ENCODE results near the gene FHIP2A. TPM values are rescaled to one million over a fixed set of nuclear protein-coding genes. Genes with fewer than 3 reads are reported as not detected.

FHIP2A gene
- polyA plus RNA-seq, 3 donors: 4.4 to 9.6 (median 9.2) TPM

- H3K4me3 Mint-ChIP-seq: peak overlapping the region; percentile 97 to 98
- H3K79me2 ChIP-seq (ENCODE audit: insufficient read depth, low read length): peaks cover 53% of the 10 kb centered on the region
- DNase-seq: peak in 1 of 3 donors; percentile 23
- WGBS (ENCODE audit: insufficient coverage): under 1% methylated on average over 60 of the region's 60 CpGs
- TF ChIP-seq, protein P1, sequence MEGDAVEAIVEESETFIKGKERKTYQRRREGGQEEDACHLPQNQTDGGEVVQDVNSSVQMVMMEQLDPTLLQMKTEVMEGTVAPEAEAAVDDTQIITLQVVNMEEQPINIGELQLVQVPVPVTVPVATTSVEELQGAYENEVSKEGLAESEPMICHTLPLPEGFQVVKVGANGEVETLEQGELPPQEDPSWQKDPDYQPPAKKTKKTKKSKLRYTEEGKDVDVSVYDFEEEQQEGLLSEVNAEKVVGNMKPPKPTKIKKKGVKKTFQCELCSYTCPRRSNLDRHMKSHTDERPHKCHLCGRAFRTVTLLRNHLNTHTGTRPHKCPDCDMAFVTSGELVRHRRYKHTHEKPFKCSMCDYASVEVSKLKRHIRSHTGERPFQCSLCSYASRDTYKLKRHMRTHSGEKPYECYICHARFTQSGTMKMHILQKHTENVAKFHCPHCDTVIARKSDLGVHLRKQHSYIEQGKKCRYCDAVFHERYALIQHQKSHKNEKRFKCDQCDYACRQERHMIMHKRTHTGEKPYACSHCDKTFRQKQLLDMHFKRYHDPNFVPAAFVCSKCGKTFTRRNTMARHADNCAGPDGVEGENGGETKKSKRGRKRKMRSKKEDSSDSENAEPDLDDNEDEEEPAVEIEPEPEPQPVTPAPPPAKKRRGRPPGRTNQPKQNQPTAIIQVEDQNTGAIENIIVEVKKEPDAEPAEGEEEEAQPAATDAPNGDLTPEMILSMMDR (IDR thresholded peaks at IDR 0.05): peak; percentile 31
- intact Hi-C loops (cut with micrococcal nuclease): no loop called here
- peaks cover 9 to 19% of the 10 kb centered on the region in 2 donors for H3K4me1 ChIP-seq (ENCODE audit: control insufficient read depth in 1 of 2, insufficient read depth in 2 of 2, low read length in 2 of 2)
- peak overlapping the region; percentile 86 to 96 (median 93) for H3K27ac Mint-ChIP-seq
- H3K36me3 Mint-ChIP-seq: peaks cover 0 to 5% of the 10 kb centered on the region in 2 donors
- H3K4me1 Mint-ChIP-seq: peaks cover 33% of the 10 kb centered on the region
- peaks cover 34% of the 10 kb centered on the region for H4K20me1 ChIP-seq (ENCODE audit: insufficient read depth, low read length)
- H2AFZ ChIP-seq (ENCODE audit: insufficient read depth, low read depth, low read length, poor library complexity, severe bottlenecking): peak overlapping the region; percentile 88
- peaks cover 0 to 1% (median 0%) of the 10 kb centered on the region in 3 donors for H3K27me3 Mint-ChIP-seq (ENCODE audit: low read depth in 3 of 3)
- H3K4me2 ChIP-seq (replicated peaks; ENCODE audit: extremely low read depth, low read length, poor library complexity, severe bottlenecking): peak overlapping the region; percentile 75
- no peaks in the 10 kb centered on the region for H3K36me3 ChIP-seq (replicated peaks in 1 of 2; ENCODE audit: control insufficient read depth in 1 of 2, insufficient read depth in 2 of 2, low read length in 2 of 2)
- peak overlapping the region; percentile 82 to 94 for H3K27ac ChIP-seq (ENCODE audit: low read depth in 1 of 2, low read length in 2 of 2)
- H3K4me3 ChIP-seq (replicated peaks in 1 of 3; ENCODE audit: low read depth in 2 of 3, low read length in 3 of 3): peak overlapping the region; percentile 72 to 96 (median 95)
- no peaks in the 10 kb centered on the region for H3K9me3 Mint-ChIP-seq
- H3K9ac ChIP-seq (ENCODE audit: insufficient read depth, low read length, poor library complexity, severe bottlenecking): peak overlapping the region; percentile 93
- no peaks in the 10 kb centered on the region for H3K9me3 ChIP-seq (replicated peaks in 1 of 2; ENCODE audit: control insufficient read depth in 1 of 2, insufficient read depth in 1 of 2, low read length in 2 of 2)
- no peaks in the 10 kb centered on the region for H3K27me3 ChIP-seq (ENCODE audit: control insufficient read depth in 2 of 2, insufficient read depth in 2 of 2, low read length in 2 of 2)
Observed at GRCh38 chr10:114821915-114822443, 399 bp downstream of the FHIP2A start.

DNA sequence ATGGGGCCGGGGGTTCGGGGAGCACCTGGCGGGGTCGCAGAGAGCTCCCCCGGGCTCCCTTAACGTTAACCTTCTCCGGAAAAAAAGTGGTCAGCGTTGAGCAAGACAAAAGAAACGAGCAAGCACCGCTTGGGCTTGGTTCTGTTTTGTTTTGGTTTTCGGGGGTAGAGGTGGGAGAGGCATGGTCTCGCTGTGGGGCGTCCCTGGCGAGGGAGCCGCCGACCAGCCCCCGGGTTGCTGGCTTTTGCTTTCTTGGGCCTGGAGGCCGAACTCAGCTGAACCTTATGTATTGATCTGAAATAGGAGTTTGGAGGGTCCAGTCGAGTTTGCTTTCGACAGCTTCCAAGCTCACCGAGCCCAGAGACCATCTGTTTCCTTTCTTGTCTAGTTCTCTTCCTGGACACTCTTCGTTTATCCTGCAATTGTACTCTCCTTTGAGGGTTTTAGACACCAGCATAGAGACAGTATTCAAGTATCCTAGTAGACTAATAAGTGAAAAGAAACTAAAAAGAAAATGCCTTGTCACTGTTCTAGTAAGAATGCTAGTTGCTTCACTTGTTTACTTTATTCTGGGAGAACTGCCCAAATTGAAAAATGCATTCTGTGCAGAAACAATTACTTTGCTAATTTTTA lies 980 bp downstream of the FHIP2A start:
- Histone ChIP-seq H4K20me1 (ENCODE audit: insufficient read depth, low read length) (peaks cover 39% of the 10 kb centered on the region), H3K4me2 (replicated peaks; ENCODE audit: extremely low read depth, low read length, poor library complexity, severe bottlenecking) (peak overlapping the region; percentile 75), H2AFZ (ENCODE audit: insufficient read depth, low read depth, low read length, poor library complexity, severe bottlenecking) (peak overlapping the region; percentile 88), H3K9ac (ENCODE audit: insufficient read depth, low read length, poor library complexity, severe bottlenecking) (peak overlapping the region; percentile 93), H3K27ac (ENCODE audit: low read depth in 1 of 2, low read length in 2 of 2) (peak overlapping the region; percentile 82 to 94), H3K9me3 (replicated peaks in 1 of 2; ENCODE audit: control insufficient read depth in 1 of 2, insufficient read depth in 1 of 2, low read length in 2 of 2) (no peaks in the 10 kb centered on the region), H3K79me2 (ENCODE audit: insufficient read depth, low read length) (peaks cover 59% of the 10 kb centered on the region), H3K36me3 (replicated peaks in 1 of 2; ENCODE audit: control insufficient read depth in 1 of 2, insufficient read depth in 2 of 2, low read length in 2 of 2) (no peaks in the 10 kb centered on the region), H3K27me3 (ENCODE audit: control insufficient read depth in 2 of 2, insufficient read depth in 2 of 2, low read length in 2 of 2) (no peaks in the 10 kb centered on the region), H3K4me1 (ENCODE audit: control insufficient read depth in 1 of 2, insufficient read depth in 2 of 2, low read length in 2 of 2) (peaks cover 9 to 19% of the 10 kb centered on the region in 2 donors), H3K4me3 (replicated peaks in 1 of 3; ENCODE audit: low read depth in 2 of 3, low read length in 3 of 3) (peak overlapping the region; percentile 72 to 96 (median 95))
- peaks cover 0 to 5% of the 10 kb centered on the region in 2 donors for H3K36me3 Mint-ChIP-seq
- H3K4me1 Mint-ChIP-seq: peaks cover 33% of the 10 kb centered on the region
- intact Hi-C loops (cut with micrococcal nuclease): no loop called here
- under 1% methylated on average over 15 of the region's 22 CpGs for WGBS (ENCODE audit: insufficient coverage)
- peak overlapping the region; percentile 86 to 96 (median 93) for H3K27ac Mint-ChIP-seq
- TF ChIP-seq, protein P1 (IDR thresholded peaks at IDR 0.05): no peak
- H3K27me3 Mint-ChIP-seq (ENCODE audit: low read depth in 3 of 3): peaks cover 0 to 1% (median 0%) of the 10 kb centered on the region in 3 donors
- H3K9me3 Mint-ChIP-seq: no peaks in the 10 kb centered on the region
- peak overlapping the region; percentile 97 to 98 for H3K4me3 Mint-ChIP-seq
- peak in 2 of 3 donors; percentile 12 to 35 for DNase-seq
